A549 (cell line): ENCODE measurements around the gene GMEB2. TPM values are rescaled to one million over a fixed set of nuclear protein-coding genes. Genes with fewer than 3 reads are reported as not detected.

ENCODE experiments used
- ATAC-seq, 2 experiments: fragments of 200-7000 bp in 1 of 2; fragments of >200 bp in 1 of 2; cut with Nextera tagmentation in 1 of 2; cut with Tn5 transposase in 1 of 2; 3 replicates each; pipeline versions ENCODE4 v1.8.0 to v1.9.1; 2018 to 2020; ENCODE audit warnings: mild to moderate bottlenecking in 1 of 2, moderate library complexity in 1 of 2
- CTCF ChIA-PET: fragments of 300-600 bp; sonication (Branson Sonifier 250); formaldehyde crosslinking; extraction: SDS; loops from one replicate; lab custom pipeline; 2021; ENCODE audit warnings: antibody characterized with exemption, inconsistent platforms; lab: Yijun Ruan, JAX
- POLR2A ChIA-PET: fragments of 350-600 bp; formaldehyde crosslinking; extraction: SDS; loops from one replicate; lab custom pipeline; 2021; ENCODE audit warnings: antibody characterized with exemption, inconsistent platforms; lab: Yijun Ruan, JAX
- DNase-seq, 2 experiments: peaks; one replicate each; pipeline versions ENCODE4 v3.0.0 to v3.0.0-alpha.2; 2011 to 2016; ENCODE audit warnings: low read depth in 1 of 2, low spot score in 1 of 2
- FAIRE-seq: peaks from 2 replicates; lab custom pipeline; 2011; peaks lifted over from hg19 to GRCh38; lab: Jason Lieb, UNC
- H3K27ac ChIP-seq, 2 experiments: fragments of >200 bp; sonication (Bioruptor Twin); formaldehyde crosslinking; 3 replicates each; pipeline ENCODE4 v1.5.1; 2016 to 2017
- H3K4me1 ChIP-seq: fragments of >200 bp; sonication (Bioruptor Twin); formaldehyde crosslinking; 3 replicates; pipeline ENCODE4 v1.6.1; 2016
- H3K4me2 ChIP-seq: fragments of >200 bp; sonication (Bioruptor Twin); formaldehyde crosslinking; 3 replicates; pipeline ENCODE4 v1.6.1; 2016
- H3K4me3 ChIP-seq: fragments of >200 bp; sonication (Bioruptor Twin); formaldehyde crosslinking; 3 replicates; pipeline ENCODE4 v1.5.1; 2016
- H3K9me3 ChIP-seq: fragments of >200 bp; sonication (Bioruptor Twin); formaldehyde crosslinking; 3 replicates; pipeline ENCODE4 v1.6.1; 2016
- BCL3 ChIP-seq: fragments of >200 bp; sonication (Bioruptor Twin); formaldehyde crosslinking; IDR thresholded peaks from 3 replicates; pipeline ENCODE4 v1.6.1; 2016
- CHD4 ChIP-seq: fragments of 200-600 bp; sonication (generic); IDR thresholded peaks from 2 replicates; pipeline ENCODE4 v1.6.1; 2016; ENCODE audit warnings: antibody characterized with exemption, mild to moderate bottlenecking, borderline replicate concordance
- EHMT2 ChIP-seq: fragments of 200-600 bp; sonication (generic); IDR thresholded peaks from 2 replicates; pipeline ENCODE4 v1.6.1; 2016; ENCODE audit warnings: antibody characterized with exemption, low read depth, mild to moderate bottlenecking, moderate library complexity
- EP300 ChIP-seq, 2 experiments: fragments of >200 bp; sonication (Bioruptor Twin); formaldehyde crosslinking; IDR thresholded peaks; 2 replicates in 1 of 2; 3 replicates in 1 of 2; pipeline ENCODE4 v1.6.1; 2016 to 2017
- ESRRA ChIP-seq: fragments of 150-350 bp; IDR thresholded peaks from 2 replicates; pipeline ENCODE4 v1.6.1; 2014; ENCODE audit warnings: mild to moderate bottlenecking, low read length, borderline replicate concordance
- FOSB ChIP-seq: fragments of 250-450 bp; sonication (Bioruptor Pico); IDR thresholded peaks from 2 replicates; pipeline ENCODE4 v1.5.0; 2020; ENCODE audit warnings: mild to moderate bottlenecking, moderate library complexity
- GATA3 ChIP-seq: IDR thresholded peaks from 2 replicates; pipeline ENCODE4 v1.6.1; 2012; ENCODE audit warnings: borderline replicate concordance
- HOXA7 ChIP-seq: fragments of 250-450 bp; sonication (Bioruptor Pico); IDR thresholded peaks from 2 replicates; pipeline ENCODE4 v1.5.0; 2020; ENCODE audit warnings: mild to moderate bottlenecking, moderate library complexity
- HOXB13 ChIP-seq: fragments of 250-450 bp; sonication (Bioruptor Pico); IDR thresholded peaks from 2 replicates; pipeline ENCODE4 v1.5.0; 2020; ENCODE audit warnings: low read depth, mild to moderate bottlenecking, moderate library complexity
- JUNB ChIP-seq: fragments of >200 bp; sonication (Bioruptor Twin); formaldehyde crosslinking; IDR thresholded peaks from 2 replicates; pipeline ENCODE4 v1.6.1; 2016
- KDM1A ChIP-seq: fragments of 200-600 bp; sonication (generic); IDR thresholded peaks from 2 replicates; pipeline ENCODE4 v1.6.1; 2016; ENCODE audit warnings: low read depth, mild to moderate bottlenecking
- MAFK ChIP-seq: fragments of 450-650 bp; IDR thresholded peaks from 2 replicates; pipeline ENCODE4 v1.6.1; 2014; ENCODE audit not compliant: partially characterized antibody
- MAZ ChIP-seq: fragments of 150-350 bp; IDR thresholded peaks from 2 replicates; pipeline ENCODE4 v1.6.1; 2014; ENCODE audit warnings: antibody characterized with exemption, low read depth, low read length, borderline replicate concordance
- NPAS2 ChIP-seq: fragments of 250-450 bp; sonication (Bioruptor Pico); IDR thresholded peaks from 2 replicates; pipeline ENCODE4 v1.8.0; 2022; ENCODE audit warnings: mild to moderate bottlenecking, moderate library complexity, borderline replicate concordance
- PBX3 ChIP-seq: IDR thresholded peaks from 2 replicates; pipeline ENCODE4 v1.6.1; 2012
- PHF8 ChIP-seq: fragments of 200-600 bp; sonication (generic); IDR thresholded peaks from 2 replicates; pipeline ENCODE4 v1.6.1; 2016; ENCODE audit warnings: low read depth, mild to moderate bottlenecking, antibody characterized with exemption, moderate library complexity, borderline replicate concordance
- POLR2AphosphoS2 ChIP-seq: conservative IDR thresholded peaks from 2 replicates; pipeline ENCODE4 v1.6.1; 2012; ENCODE audit warnings: low read length, improper control_type of control experiment, inconsistent platforms
- RAD21 ChIP-seq, 2 experiments: fragments of >200 bp in 1 of 2; sonication (Bioruptor Twin) in 1 of 2; formaldehyde crosslinking in 1 of 2; IDR thresholded peaks in 1 of 2; conservative IDR thresholded peaks in 1 of 2; 2 replicates in 1 of 2; 3 replicates in 1 of 2; pipeline ENCODE4 v1.6.1; 2012 to 2018; ENCODE audit warnings: inconsistent platforms in 1 of 2
- RNF2 ChIP-seq: fragments of 200-600 bp; sonication (generic); IDR thresholded peaks from 2 replicates; pipeline ENCODE4 v1.6.1; 2016; ENCODE audit warnings: low read depth, mild to moderate bottlenecking, antibody characterized with exemption, moderate library complexity, borderline replicate concordance
- SMC3 ChIP-seq: fragments of >200 bp; sonication (Bioruptor Twin); formaldehyde crosslinking; IDR thresholded peaks from 3 replicates; pipeline ENCODE4 v1.6.1; 2018; ENCODE audit warnings: inconsistent platforms
- SREBF2 ChIP-seq: fragments of 450-650 bp; IDR thresholded peaks from 2 replicates; pipeline ENCODE4 v1.6.1; 2014; ENCODE audit warnings: mild to moderate bottlenecking, moderate library complexity
- TFCP2L1 ChIP-seq: fragments of 250-450 bp; sonication (Bioruptor Pico); IDR thresholded peaks from 2 replicates; pipeline ENCODE4 v1.5.0; 2021; ENCODE audit warnings: mild to moderate bottlenecking
- TP53 ChIP-seq: fragments of 250-450 bp; sonication (Bioruptor Pico); IDR thresholded peaks from 2 replicates; pipeline ENCODE4 v1.5.0; 2021; ENCODE audit warnings: mild to moderate bottlenecking, moderate library complexity
- USF2 ChIP-seq: fragments of 450-650 bp; IDR thresholded peaks from 2 replicates; pipeline ENCODE4 v1.6.1; 2014; ENCODE audit warnings: antibody characterized with exemption
- ZFP36 ChIP-seq: fragments of 450-650 bp; IDR thresholded peaks from 2 replicates; pipeline ENCODE4 v1.6.1; 2014; ENCODE audit warnings: borderline replicate concordance; ENCODE audit not compliant: partially characterized antibody
- ZSCAN20 ChIP-seq: fragments of 250-450 bp; sonication (Bioruptor Pico); IDR thresholded peaks from 2 replicates; pipeline ENCODE4 v1.8.0; 2022; ENCODE audit warnings: mild to moderate bottlenecking, moderate library complexity
- WGBS: methylation state at CpG from one replicate; pipeline ENCODE4 v1.1.6; 2017; ENCODE audit errors: missing lambda C conversion rate; 5-methylcytosine and 5-hydroxymethylcytosine counted together
- polyA plus RNA-seq, 4 experiments: library from polyadenylated mRNA; depleted of rRNA in 3 of 4; stranded (reverse); fragments of >200 nt; fragmentation: RNase III in 1 of 4; extraction: RNeasy Plus Mini Kit Qiagen cat#74134 plus additional on column Dnase treatment in 1 of 4; gene quantifications; 2 replicates in 3 of 4; 3 replicates in 1 of 4; pipeline ENCODE4 v1.2.3, GENCODE V29; 2011 to 2017
- TF ChIP-seq, protein P1 (sequence below): fragments of >200 bp; sonication (Bioruptor Twin); formaldehyde crosslinking; IDR thresholded peaks from 2 replicates; pipeline ENCODE4 v1.6.1; 2016
- TF ChIP-seq, protein P2 (sequence below): IDR thresholded peaks from 2 replicates; pipeline ENCODE4 v1.6.1; 2012
- TF ChIP-seq, protein P3 (sequence below): IDR thresholded peaks from 2 replicates; pipeline ENCODE4 v1.6.1; 2012; ENCODE audit warnings: low read depth, borderline replicate concordance

Gene GMEB2
- polyA plus RNA-seq, 2 of the 4 experiments (the other 2 are of a cell fraction), result 6.5 to 6.8 TPM

DNA sequence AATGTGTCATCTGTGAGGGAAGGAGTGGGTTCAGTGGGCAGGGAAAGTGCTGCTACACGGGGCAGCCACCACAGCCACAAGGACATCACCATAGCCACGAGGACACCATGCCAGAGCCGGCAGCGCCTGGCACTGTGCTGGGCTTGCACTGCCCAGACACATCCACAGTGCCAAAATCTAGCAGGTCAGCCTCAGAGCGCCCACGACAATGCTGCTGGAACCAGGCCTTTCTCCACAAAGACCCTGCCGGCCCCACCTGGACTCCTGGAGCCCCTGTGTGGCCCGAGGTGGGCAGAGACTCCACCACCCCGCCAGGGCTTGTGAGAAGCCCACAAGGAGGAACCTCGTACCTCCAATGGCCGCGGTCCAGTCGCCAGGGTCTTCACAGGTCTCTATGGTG lies 34.2 kb downstream of the GMEB2 start:
- no peaks in the 10 kb centered on the region for H3K9me3 ChIP-seq
- POLR2A ChIA-PET, result no interaction called here
- TF ChIP-seq FOSB (CRISPR knock-in tag), result no peak
- TF ChIP-seq HOXA7 (CRISPR knock-in tag), result no peak
- TF ChIP-seq TFCP2L1 (CRISPR knock-in tag), result no peak
- TF ChIP-seq CHD4, result no peak
- no peak for TF ChIP-seq POLR2AphosphoS2
- TF ChIP-seq, protein P1, sequence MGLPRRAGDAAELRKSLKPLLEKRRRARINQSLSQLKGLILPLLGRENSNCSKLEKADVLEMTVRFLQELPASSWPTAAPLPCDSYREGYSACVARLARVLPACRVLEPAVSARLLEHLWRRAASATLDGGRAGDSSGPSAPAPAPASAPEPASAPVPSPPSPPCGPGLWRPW, result no peak
- TF ChIP-seq ESRRA, result no peak
- no peak for TF ChIP-seq BCL3
- TF ChIP-seq, protein P2, sequence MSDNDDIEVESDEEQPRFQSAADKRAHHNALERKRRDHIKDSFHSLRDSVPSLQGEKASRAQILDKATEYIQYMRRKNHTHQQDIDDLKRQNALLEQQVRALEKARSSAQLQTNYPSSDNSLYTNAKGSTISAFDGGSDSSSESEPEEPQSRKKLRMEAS, result no peak
- TF ChIP-seq SMC3, result no peak
- no peak for TF ChIP-seq RNF2
- TF ChIP-seq HOXB13 (CRISPR knock-in tag), result no peak
- no peak for TF ChIP-seq GATA3
- no peak for TF ChIP-seq ZSCAN20
- H3K4me1 ChIP-seq, result peaks cover 8% of the 10 kb centered on the region; the same call in 1 of the 3 replicates
- no peak overlapping the region for H3K4me3 ChIP-seq
- CTCF ChIA-PET, result interaction anchor here (1.3 kb wide), 1 partner anchor 96 kb away, joined by 3 read pairs; no protein-coding TSS in a partner anchor
- no peak for ATAC-seq
- H3K27ac ChIP-seq, result no peak overlapping the region
- no peak for DNase-seq
- no peak overlapping the region for H3K4me2 ChIP-seq
- 95% methylated on average over 7 of the region's 13 CpGs for WGBS
- FAIRE-seq, result no peak

DNA sequence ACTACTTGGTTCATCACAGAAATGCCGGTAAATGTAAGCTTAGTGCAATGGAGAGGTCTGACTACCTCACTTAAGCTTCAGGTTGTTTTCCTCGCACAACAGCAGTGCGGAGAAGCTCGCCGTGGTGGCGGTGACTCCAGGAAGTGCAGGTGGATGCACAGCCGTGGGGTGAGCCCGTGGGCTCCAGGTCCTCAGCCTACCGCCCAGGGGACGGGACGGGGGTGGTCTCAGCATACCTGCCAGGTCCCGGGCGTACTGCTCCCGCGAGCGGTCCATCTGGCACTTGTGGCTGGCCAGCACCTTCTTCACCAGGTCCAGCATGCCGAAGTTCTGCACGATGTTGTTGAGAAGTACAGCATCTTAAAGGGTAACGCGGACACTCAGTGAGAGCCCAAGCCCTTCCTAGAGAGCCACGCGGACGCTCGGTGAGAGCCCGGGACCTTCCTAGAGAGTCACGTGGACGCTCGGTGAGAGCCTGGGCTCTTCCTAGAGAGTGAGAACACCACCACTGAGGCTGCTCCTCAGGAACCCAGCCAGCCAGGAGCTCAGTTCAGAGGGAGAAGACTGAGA lies 35.0 kb downstream of the GMEB2 start:
- no peak overlapping the region for H3K4me2 ChIP-seq
- ChIA-PET POLR2A (no interaction called here), CTCF (interaction anchor here (1.3 kb wide), 1 partner anchor 95 kb away, joined by 3 read pairs; no protein-coding TSS in a partner anchor)
- peaks cover 8% of the 10 kb centered on the region; the same call in 1 of the 3 replicates for H3K4me1 ChIP-seq
- no peaks in the 10 kb centered on the region for H3K9me3 ChIP-seq
- FAIRE-seq (no peak), ATAC-seq (no peak), DNase-seq (no peak)
- no peak overlapping the region for H3K4me3 ChIP-seq
- no peak overlapping the region for H3K27ac ChIP-seq
- TF ChIP-seq MAFK (no peak), MAZ (no peak), ZFP36 (no peak), PHF8 (no peak), USF2 (no peak), NPAS2 (CRISPR knock-in tag) (no peak), POLR2AphosphoS2 (no peak), TFCP2L1 (CRISPR knock-in tag) (no peak), EHMT2 (no peak), SREBF2 (no peak), ZSCAN20 (no peak), KDM1A (no peak), JUNB (no peak), RAD21 (conservative IDR thresholded peaks at IDR 0.05 in 1 of 2, IDR thresholded peaks at IDR 0.05 in 1 of 2) (no peak), EP300 (IDR thresholded peaks at IDR 0.05) (no peak), PBX3 (no peak), BCL3 (no peak), TP53 (CRISPR knock-in tag) (no peak)
- TF ChIP-seq, protein P3, sequence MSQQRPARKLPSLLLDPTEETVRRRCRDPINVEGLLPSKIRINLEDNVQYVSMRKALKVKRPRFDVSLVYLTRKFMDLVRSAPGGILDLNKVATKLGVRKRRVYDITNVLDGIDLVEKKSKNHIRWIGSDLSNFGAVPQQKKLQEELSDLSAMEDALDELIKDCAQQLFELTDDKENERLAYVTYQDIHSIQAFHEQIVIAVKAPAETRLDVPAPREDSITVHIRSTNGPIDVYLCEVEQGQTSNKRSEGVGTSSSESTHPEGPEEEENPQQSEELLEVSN, result no peak
- WGBS, result 89% methylated on average over 21 of the region's 28 CpGs
